Measurements from ENCODE around the gene ITIH4. TPM values are rescaled to one million over a fixed set of nuclear protein-coding genes. Genes with fewer than 3 reads are reported as not detected.

Gene ITIH4
- total RNA-seq, 1 donor from 2014 or later = 1.1 TPM

- H3K27ac Mint-ChIP-seq = no peak overlapping the region
These were observed 23.5 kb upstream of the ITIH4 start for GRCh38 chr3:52854013-52854412.

GRCh38 chr3:52852419-52852818, 21.9 kb upstream of the ITIH4 start:
- Histone ChIP-seq H3F3A (ENCODE audit: low read depth) (no peaks in the 10 kb centered on the region), H3K79me2 (ENCODE audit: low read depth) (no peaks in the 10 kb centered on the region), H3K4me1 (no peaks in the 10 kb centered on the region), H3K4me2 (no peak overlapping the region), H4K20me1 (ENCODE audit: low read depth) (peaks cover 15% of the 10 kb centered on the region), H3K36me3 (no peaks in the 10 kb centered on the region), H3K27ac (no peak overlapping the region), H2AFZ (replicated peaks) (no peak overlapping the region), H3K4me3 (no peak overlapping the region), H3K9ac (no peak overlapping the region), H3K27me3 (no peaks in the 10 kb centered on the region), H3K9me3 (ENCODE audit: low read depth) (no peaks in the 10 kb centered on the region)
- peaks cover 3% of the 10 kb centered on the region for H3K36me3 Mint-ChIP-seq
- TF ChIP-seq EZH2phosphoT487 (IDR thresholded peaks at IDR 0.05) (no peak), CTCF (IDR thresholded peaks at IDR 0.05) (no peak), EZH2 (IDR thresholded peaks at IDR 0.05) (no peak)
- DNase-seq (ENCODE audit: low spot score) = no peak
- H3K9me3 Mint-ChIP-seq = no peaks in the 10 kb centered on the region
- H3K27ac Mint-ChIP-seq = no peak overlapping the region
- H3K4me3 Mint-ChIP-seq = no peak overlapping the region
- H3K4me1 Mint-ChIP-seq = peaks cover 14% of the 10 kb centered on the region
- H3K27me3 Mint-ChIP-seq (ENCODE audit: insufficient read depth, low read depth) = no peaks in the 10 kb centered on the region

More at GRCh38 chr3:52854013-52854412, 23.5 kb upstream of the ITIH4 start:
- Histone ChIP-seq H3K4me1 (no peaks in the 10 kb centered on the region), H3K79me2 (ENCODE audit: low read depth) (no peaks in the 10 kb centered on the region), H3K27me3 (no peaks in the 10 kb centered on the region), H3K36me3 (no peaks in the 10 kb centered on the region), H3K27ac (no peak overlapping the region), H3K9ac (no peak overlapping the region), H4K20me1 (ENCODE audit: low read depth) (peaks cover 15% of the 10 kb centered on the region), H3K9me3 (ENCODE audit: low read depth) (no peaks in the 10 kb centered on the region), H3F3A (ENCODE audit: low read depth) (no peaks in the 10 kb centered on the region), H3K4me2 (no peak overlapping the region), H3K4me3 (no peak overlapping the region), H2AFZ (replicated peaks) (no peak overlapping the region)
- no peaks in the 10 kb centered on the region for H3K9me3 Mint-ChIP-seq
- peaks cover 14% of the 10 kb centered on the region for H3K4me1 Mint-ChIP-seq
- H3K4me3 Mint-ChIP-seq = no peak overlapping the region
- TF ChIP-seq CTCF (IDR thresholded peaks at IDR 0.05) (no peak), EZH2 (IDR thresholded peaks at IDR 0.05) (no peak), EZH2phosphoT487 (IDR thresholded peaks at IDR 0.05) (no peak)
- H3K36me3 Mint-ChIP-seq = no peaks in the 10 kb centered on the region
- DNase-seq (ENCODE audit: low spot score) = peak; percentile 33
- H3K27me3 Mint-ChIP-seq (ENCODE audit: insufficient read depth, low read depth) = no peaks in the 10 kb centered on the region

- H3K79me2 ChIP-seq (ENCODE audit: low read depth) = no peaks in the 10 kb centered on the region
- DNase-seq (ENCODE audit: low spot score) = peak; percentile 77
- H3K36me3 Mint-ChIP-seq = peaks cover 3% of the 10 kb centered on the region
These were observed 20.9 kb upstream of the ITIH4 start for GRCh38 chr3:52851348-52851747.

More at GRCh38 chr3:52851348-52851747, 20.9 kb upstream of the ITIH4 start:
- Histone ChIP-seq H3F3A (ENCODE audit: low read depth) (no peaks in the 10 kb centered on the region), H3K27me3 (no peaks in the 10 kb centered on the region), H3K36me3 (no peaks in the 10 kb centered on the region), H2AFZ (replicated peaks) (no peak overlapping the region), H3K9ac (no peak overlapping the region), H4K20me1 (ENCODE audit: low read depth) (peaks cover 15% of the 10 kb centered on the region), H3K4me3 (no peak overlapping the region), H3K4me1 (no peaks in the 10 kb centered on the region), H3K27ac (no peak overlapping the region), H3K4me2 (no peak overlapping the region), H3K9me3 (ENCODE audit: low read depth) (no peaks in the 10 kb centered on the region)
- Mint-ChIP-seq H3K4me3 (no peak overlapping the region), H3K27me3 (ENCODE audit: insufficient read depth, low read depth) (peaks cover 2% of the 10 kb centered on the region), H3K9me3 (no peaks in the 10 kb centered on the region), H3K27ac (no peak overlapping the region), H3K4me1 (peaks cover 20% of the 10 kb centered on the region)
- TF ChIP-seq CTCF (IDR thresholded peaks at IDR 0.05) (peak; percentile 73), EZH2 (IDR thresholded peaks at IDR 0.05) (no peak)
